Measurements from ENCODE around the gene CAMSAP2. TPM values are rescaled to one million over a fixed set of nuclear protein-coding genes. Genes with fewer than 3 reads are reported as not detected.

CAMSAP2 gene
- total and polyA plus RNA-seq, 9 donors, result 14.5 to 44.5 (median 33.6) TPM

- no peaks in the 10 kb centered on the region for H3K4me1 ChIP-seq (ENCODE audit: insufficient read depth)
- WGBS, 3 donors, result 77 to 81% (median 78%) methylated on average over 3 of the region's 3 CpGs
- no peak for DNase-seq
- TF ChIP-seq POLR2A (IDR thresholded peaks at IDR 0.05) (no peak), EP300 (IDR thresholded peaks at IDR 0.05) (no peak)
- TF ChIP-seq, protein P1, sequence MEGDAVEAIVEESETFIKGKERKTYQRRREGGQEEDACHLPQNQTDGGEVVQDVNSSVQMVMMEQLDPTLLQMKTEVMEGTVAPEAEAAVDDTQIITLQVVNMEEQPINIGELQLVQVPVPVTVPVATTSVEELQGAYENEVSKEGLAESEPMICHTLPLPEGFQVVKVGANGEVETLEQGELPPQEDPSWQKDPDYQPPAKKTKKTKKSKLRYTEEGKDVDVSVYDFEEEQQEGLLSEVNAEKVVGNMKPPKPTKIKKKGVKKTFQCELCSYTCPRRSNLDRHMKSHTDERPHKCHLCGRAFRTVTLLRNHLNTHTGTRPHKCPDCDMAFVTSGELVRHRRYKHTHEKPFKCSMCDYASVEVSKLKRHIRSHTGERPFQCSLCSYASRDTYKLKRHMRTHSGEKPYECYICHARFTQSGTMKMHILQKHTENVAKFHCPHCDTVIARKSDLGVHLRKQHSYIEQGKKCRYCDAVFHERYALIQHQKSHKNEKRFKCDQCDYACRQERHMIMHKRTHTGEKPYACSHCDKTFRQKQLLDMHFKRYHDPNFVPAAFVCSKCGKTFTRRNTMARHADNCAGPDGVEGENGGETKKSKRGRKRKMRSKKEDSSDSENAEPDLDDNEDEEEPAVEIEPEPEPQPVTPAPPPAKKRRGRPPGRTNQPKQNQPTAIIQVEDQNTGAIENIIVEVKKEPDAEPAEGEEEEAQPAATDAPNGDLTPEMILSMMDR (IDR thresholded peaks at IDR 0.05), result no peak
- H3K27me3 ChIP-seq, result no peaks in the 10 kb centered on the region
- H3K36me3 ChIP-seq, result no peaks in the 10 kb centered on the region
- no peak overlapping the region for H3K4me3 ChIP-seq
- intact Hi-C loops (cut with DNase I), result no loop called here
- H3K9me3 ChIP-seq, result no peaks in the 10 kb centered on the region
- no peak overlapping the region for H3K27ac ChIP-seq
These were observed 100.2 kb downstream of the CAMSAP2 start for GRCh38 chr1:200838676-200839445.

- no peak overlapping the region for H3K4me3 ChIP-seq
- H3K4me1 ChIP-seq (ENCODE audit: insufficient read depth), result no peaks in the 10 kb centered on the region
- H3K9me3 ChIP-seq, result no peaks in the 10 kb centered on the region
- intact Hi-C loops (cut with DNase I), result no loop called here
- H3K36me3 ChIP-seq, result no peaks in the 10 kb centered on the region
- no peak overlapping the region for H3K27ac ChIP-seq
- no peaks in the 10 kb centered on the region for H3K27me3 ChIP-seq
- DNase-seq, result no peak
- TF ChIP-seq EP300 (IDR thresholded peaks at IDR 0.05), result no peak
- TF ChIP-seq, protein P1 (IDR thresholded peaks at IDR 0.05), result no peak
- no peak for TF ChIP-seq POLR2A (IDR thresholded peaks at IDR 0.05)
- 89 to 95% (median 94%) methylated on average over 4 of the region's 4 CpGs for WGBS, 3 donors
These were observed 106.7 kb downstream of the CAMSAP2 start for GRCh38 chr1:200845360-200845759.

GRCh38 chr1:200846398-200846797 is 107.7 kb downstream of the CAMSAP2 start:
- TF ChIP-seq EP300 (IDR thresholded peaks at IDR 0.05), result no peak
- TF ChIP-seq, protein P1 (IDR thresholded peaks at IDR 0.05), result no peak
- no peak for TF ChIP-seq POLR2A (IDR thresholded peaks at IDR 0.05)
- DNase-seq, result no peak
- intact Hi-C loops (cut with DNase I), result no loop called here
- no peaks in the 10 kb centered on the region for H3K9me3 ChIP-seq
- no peaks in the 10 kb centered on the region for H3K4me1 ChIP-seq (ENCODE audit: insufficient read depth)
- 45 to 69% (median 59%) methylated on average over 1 of the region's 1 CpG for WGBS, 3 donors
- H3K4me3 ChIP-seq, result no peak overlapping the region
- H3K27ac ChIP-seq, result no peak overlapping the region
- no peaks in the 10 kb centered on the region for H3K36me3 ChIP-seq
- H3K27me3 ChIP-seq, result no peaks in the 10 kb centered on the region

DNA sequence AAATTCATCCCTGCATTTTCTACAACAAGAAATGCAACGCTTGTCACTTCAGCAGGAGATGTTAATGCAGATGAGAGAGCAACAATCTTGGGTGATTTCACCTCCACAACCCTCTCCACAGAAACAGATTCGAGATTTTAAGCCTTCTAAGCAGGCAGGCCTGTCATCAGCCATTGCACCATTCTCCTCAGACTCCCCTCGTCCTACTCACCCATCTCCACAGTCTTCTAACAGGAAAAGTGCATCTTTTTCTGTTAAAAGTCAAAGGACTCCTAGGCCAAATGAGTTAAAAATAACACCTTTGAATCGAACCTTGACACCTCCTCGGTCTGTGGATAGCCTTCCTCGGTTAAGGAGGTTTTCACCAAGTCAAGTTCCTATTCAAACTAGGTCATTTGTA is 110.7 kb downstream of the CAMSAP2 start:
- no peaks in the 10 kb centered on the region for H3K9me3 ChIP-seq
- no peak overlapping the region for H3K27ac ChIP-seq
- TF ChIP-seq EP300 (IDR thresholded peaks at IDR 0.05), result no peak
- TF ChIP-seq POLR2A (IDR thresholded peaks at IDR 0.05), result no peak
- TF ChIP-seq, protein P1 (IDR thresholded peaks at IDR 0.05), result no peak
- no peak overlapping the region for H3K4me3 ChIP-seq
- intact Hi-C loops (cut with DNase I), result no loop called here
- no peak for DNase-seq
- WGBS, 3 donors, result 90 to 94% (median 91%) methylated on average over 6 of the region's 6 CpGs
- no peaks in the 10 kb centered on the region for H3K27me3 ChIP-seq
- no peaks in the 10 kb centered on the region for H3K36me3 ChIP-seq
- no peaks in the 10 kb centered on the region for H3K4me1 ChIP-seq (ENCODE audit: insufficient read depth)
